ENCODE results near the gene GAP43.

Gene GAP43

GRCh38 chr3:115710799-115711198 lies 87.5 kb downstream of the GAP43 start:
- no peak overlapping the region for H3K4me3 ChIP-seq (ENCODE audit: low read depth, low read length)
- TF ChIP-seq POLR2A (IDR thresholded peaks at IDR 0.05; ENCODE audit: extremely low read depth, insufficient read length) (no peak), CTCF (IDR thresholded peaks at IDR 0.05; ENCODE audit: low read depth, low read length) (no peak), MAX (IDR thresholded peaks at IDR 0.05; ENCODE audit: low read depth, low read length) (no peak), MYC (IDR thresholded peaks at IDR 0.05; ENCODE audit: low read depth, low read length) (no peak)
- no peak for DNase-seq (ENCODE audit: low read depth)

GRCh38 chr3:115712871-115713270 lies 89.6 kb downstream of the GAP43 start:
- TF ChIP-seq CTCF (IDR thresholded peaks at IDR 0.05; ENCODE audit: low read depth, low read length) = no peak
- no peak for TF ChIP-seq MAX (IDR thresholded peaks at IDR 0.05; ENCODE audit: low read depth, low read length)
- no peak for TF ChIP-seq MYC (IDR thresholded peaks at IDR 0.05; ENCODE audit: low read depth, low read length)
- TF ChIP-seq POLR2A (IDR thresholded peaks at IDR 0.05; ENCODE audit: extremely low read depth, insufficient read length) = no peak
- DNase-seq (ENCODE audit: low read depth) = no peak
- no peak overlapping the region for H3K4me3 ChIP-seq (ENCODE audit: low read depth, low read length)

GRCh38 chr3:115713284-115713683 lies 90.0 kb downstream of the GAP43 start:
- no peak for DNase-seq (ENCODE audit: low read depth)
- TF ChIP-seq MYC (IDR thresholded peaks at IDR 0.05; ENCODE audit: low read depth, low read length) (no peak), CTCF (IDR thresholded peaks at IDR 0.05; ENCODE audit: low read depth, low read length) (no peak), POLR2A (IDR thresholded peaks at IDR 0.05; ENCODE audit: extremely low read depth, insufficient read length) (no peak), MAX (IDR thresholded peaks at IDR 0.05; ENCODE audit: low read depth, low read length) (no peak)
- no peak overlapping the region for H3K4me3 ChIP-seq (ENCODE audit: low read depth, low read length)

- H3K4me3 ChIP-seq (ENCODE audit: low read depth, low read length) = no peak overlapping the region
- no peak for DNase-seq (ENCODE audit: low read depth)
- no peak for TF ChIP-seq MAX (IDR thresholded peaks at IDR 0.05; ENCODE audit: low read depth, low read length)
- TF ChIP-seq MYC (IDR thresholded peaks at IDR 0.05; ENCODE audit: low read depth, low read length) = no peak
- TF ChIP-seq POLR2A (IDR thresholded peaks at IDR 0.05; ENCODE audit: extremely low read depth, insufficient read length) = no peak
- no peak for TF ChIP-seq CTCF (IDR thresholded peaks at IDR 0.05; ENCODE audit: low read depth, low read length)
Measured at GRCh38 chr3:115715241-115715745, 92.0 kb downstream of the GAP43 start.

- no peak for DNase-seq (ENCODE audit: low read depth)
- H3K4me3 ChIP-seq (ENCODE audit: low read depth, low read length) = no peak overlapping the region
- TF ChIP-seq MYC (IDR thresholded peaks at IDR 0.05; ENCODE audit: low read depth, low read length) = no peak
Measured at GRCh38 chr3:115720983-115721382, 97.7 kb downstream of the GAP43 start.

- no peak for DNase-seq (ENCODE audit: low read depth)
- TF ChIP-seq CTCF (IDR thresholded peaks at IDR 0.05; ENCODE audit: low read depth, low read length) (no peak), POLR2A (IDR thresholded peaks at IDR 0.05; ENCODE audit: extremely low read depth, insufficient read length) (no peak), MAX (IDR thresholded peaks at IDR 0.05; ENCODE audit: low read depth, low read length) (no peak), MYC (IDR thresholded peaks at IDR 0.05; ENCODE audit: low read depth, low read length) (no peak)
- H3K4me3 ChIP-seq (ENCODE audit: low read depth, low read length) = no peak overlapping the region
Measured at GRCh38 chr3:115725800-115726199, 102.5 kb downstream of the GAP43 start.
